Fibroblast of lung (primary cell): ENCODE results near the gene DIPK2A. TPM values are rescaled to one million over a fixed set of nuclear protein-coding genes. Genes with fewer than 3 reads are reported as not detected.
A peak's percentile ranks its signal among the peaks of the same experiment; 100 is the strongest.

Source experiments
- DNase-seq, 2 donors: peaks; one replicate each; pipeline versions ENCODE4 v3.0.0 to v3.0.0-alpha.2; 2010; ENCODE audit warnings: low read depth in 2 of 2
- H2AFZ ChIP-seq: 2 replicates; pipeline ENCODE4 v1.5.1; 2012; ENCODE audit warnings: low read length, control low read depth, inconsistent platforms
- H3K27ac ChIP-seq: 2 replicates; pipeline ENCODE4 v1.5.1; 2011; ENCODE audit warnings: low read length, control low read depth; ENCODE audit not compliant: insufficient read depth
- H3K27me3 ChIP-seq: 2 replicates; pipeline ENCODE4 v1.5.1; 2011; ENCODE audit warnings: mild to moderate bottlenecking, low read length; ENCODE audit not compliant: control insufficient read depth, insufficient read depth
- H3K36me3 ChIP-seq: 2 replicates; pipeline ENCODE4 v1.5.1; 2011; ENCODE audit warnings: low read length; ENCODE audit not compliant: control insufficient read depth, insufficient read depth
- H3K4me1 ChIP-seq: 2 replicates; pipeline ENCODE4 v1.5.1; 2011; ENCODE audit warnings: low read length; ENCODE audit not compliant: control insufficient read depth, insufficient read depth; ENCODE audit errors: extremely low read depth
- H3K4me2 ChIP-seq: 2 replicates; pipeline ENCODE4 v1.5.1; 2011; ENCODE audit warnings: low read length, control low read depth; ENCODE audit not compliant: insufficient read depth; ENCODE audit errors: extremely low read depth
- H3K4me3 ChIP-seq, 4 experiments: fragments of 200-600 bp in 1 of 4; sonication (generic) in 1 of 4; replicated peaks in 1 of 4; 2 replicates each; pipeline ENCODE4 v1.5.1; 2011 to 2016; ENCODE audit warnings: low read length in 4 of 4, low read depth in 3 of 4, mild to moderate bottlenecking in 3 of 4, control low read depth in 2 of 4, inconsistent platforms in 1 of 4, mixed read lengths in 1 of 4; ENCODE audit not compliant: insufficient read depth in 1 of 4; ENCODE audit errors: control extremely low read depth in 1 of 4
- H3K79me2 ChIP-seq: 2 replicates; pipeline ENCODE4 v1.5.1; 2012; ENCODE audit warnings: mild to moderate bottlenecking, low read length, inconsistent platforms; ENCODE audit not compliant: control insufficient read depth, insufficient read depth
- H3K9ac ChIP-seq: 2 replicates; pipeline ENCODE4 v1.5.1; 2011; ENCODE audit warnings: mild to moderate bottlenecking, low read length, control low read depth; ENCODE audit not compliant: insufficient read depth
- H3K9me3 ChIP-seq: 2 replicates; pipeline ENCODE4 v1.5.1; 2012; ENCODE audit warnings: low read depth, low read length; ENCODE audit not compliant: control insufficient read depth, insufficient read depth
- H4K20me1 ChIP-seq: 2 replicates; pipeline ENCODE4 v1.5.1; 2011; ENCODE audit warnings: low read length; ENCODE audit not compliant: control insufficient read depth, insufficient read depth; ENCODE audit errors: extremely low read depth
- EZH2 ChIP-seq: IDR thresholded peaks from 2 replicates; pipeline ENCODE4 v1.5.1; 2012; ENCODE audit warnings: low read length, control low read depth, mild to moderate bottlenecking; ENCODE audit errors: missing control alignments
- polyA plus RNA-seq, 2 donors: library from polyadenylated mRNA; depleted of rRNA in 1 of 2; stranded (reverse) in 1 of 2; unstranded in 1 of 2; fragments of >200 nt; gene quantifications; 2 replicates each; pipeline ENCODE4 v1.2.1, GENCODE V29; 2011 to 2012; ENCODE audit warnings: missing spikeins in 1 of 2
- total RNA-seq: library from RNA; depleted of rRNA; stranded (reverse); fragments of >200 nt; gene quantifications from 2 replicates; pipeline ENCODE4 v1.2.1, GENCODE V29; 2014
- TF ChIP-seq, protein P1 (sequence below), 2 donors: IDR thresholded peaks in 1 of 2; conservative IDR thresholded peaks in 1 of 2; 1 replicate in 1 of 2; 2 replicates in 1 of 2; pipeline ENCODE4 v1.5.1; 2011 to 2012; ENCODE audit warnings: low read length in 2 of 2, control low read depth in 1 of 2, inconsistent platforms in 1 of 2, low read depth in 1 of 2, mild to moderate bottlenecking in 1 of 2

The DIPK2A gene
- total and polyA plus RNA-seq, 2 donors (not counting 1 experiment from before 2014, with no cell fraction given), result 26.4 to 96.1 TPM

DNA sequence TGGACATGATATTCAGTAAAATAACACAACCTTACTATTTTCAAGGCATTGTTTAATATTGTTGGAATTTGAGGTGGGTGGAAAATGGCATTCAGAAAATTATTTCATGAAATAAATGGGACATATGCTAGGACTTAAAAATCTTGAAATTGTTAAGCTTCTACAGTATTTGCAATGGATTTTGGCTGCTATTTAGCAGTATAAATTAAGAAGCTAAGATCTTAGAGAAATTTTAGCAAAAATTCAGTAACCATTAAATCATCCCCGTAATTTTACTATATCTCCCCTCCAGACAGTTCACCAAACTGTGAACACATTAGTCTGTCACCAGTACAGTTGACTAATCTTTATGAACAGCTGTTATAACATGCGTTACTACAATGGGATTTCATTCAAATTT, 8.2 kb downstream of the DIPK2A start:
- Histone ChIP-seq H4K20me1 (no peaks in the 10 kb centered on the region), H3K9ac (no peak overlapping the region), H3K4me3 (no peak overlapping the region), H2AFZ (no peak overlapping the region), H3K9me3 (no peaks in the 10 kb centered on the region), H3K4me1 (peaks cover 3% of the 10 kb centered on the region), H3K79me2 (peaks cover 86% of the 10 kb centered on the region), H3K4me2 (no peak overlapping the region), H3K36me3 (no peaks in the 10 kb centered on the region), H3K27ac (no peak overlapping the region), H3K27me3 (no peaks in the 10 kb centered on the region)
- TF ChIP-seq EZH2, result no peak
- TF ChIP-seq, protein P1, sequence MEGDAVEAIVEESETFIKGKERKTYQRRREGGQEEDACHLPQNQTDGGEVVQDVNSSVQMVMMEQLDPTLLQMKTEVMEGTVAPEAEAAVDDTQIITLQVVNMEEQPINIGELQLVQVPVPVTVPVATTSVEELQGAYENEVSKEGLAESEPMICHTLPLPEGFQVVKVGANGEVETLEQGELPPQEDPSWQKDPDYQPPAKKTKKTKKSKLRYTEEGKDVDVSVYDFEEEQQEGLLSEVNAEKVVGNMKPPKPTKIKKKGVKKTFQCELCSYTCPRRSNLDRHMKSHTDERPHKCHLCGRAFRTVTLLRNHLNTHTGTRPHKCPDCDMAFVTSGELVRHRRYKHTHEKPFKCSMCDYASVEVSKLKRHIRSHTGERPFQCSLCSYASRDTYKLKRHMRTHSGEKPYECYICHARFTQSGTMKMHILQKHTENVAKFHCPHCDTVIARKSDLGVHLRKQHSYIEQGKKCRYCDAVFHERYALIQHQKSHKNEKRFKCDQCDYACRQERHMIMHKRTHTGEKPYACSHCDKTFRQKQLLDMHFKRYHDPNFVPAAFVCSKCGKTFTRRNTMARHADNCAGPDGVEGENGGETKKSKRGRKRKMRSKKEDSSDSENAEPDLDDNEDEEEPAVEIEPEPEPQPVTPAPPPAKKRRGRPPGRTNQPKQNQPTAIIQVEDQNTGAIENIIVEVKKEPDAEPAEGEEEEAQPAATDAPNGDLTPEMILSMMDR (conservative IDR thresholded peaks at IDR 0.05 in 1 of 2, IDR thresholded peaks at IDR 0.05 in 1 of 2; ENCODE audit: low read depth in 1 of 2, low read length in 2 of 2), result no peak
- DNase-seq, result peak in 1 of 2 donors; percentile 47

GRCh38 chr3:143988306-143988705, 16.7 kb downstream of the DIPK2A start:
- no peak for DNase-seq
- Histone ChIP-seq H4K20me1 (no peaks in the 10 kb centered on the region), H3K36me3 (no peaks in the 10 kb centered on the region), H3K27ac (no peak overlapping the region), H3K4me2 (no peak overlapping the region), H3K4me1 (no peaks in the 10 kb centered on the region), H3K9me3 (no peaks in the 10 kb centered on the region), H3K9ac (no peak overlapping the region), H3K4me3 (no peak overlapping the region), H3K79me2 (peaks cover 21% of the 10 kb centered on the region), H3K27me3 (no peaks in the 10 kb centered on the region), H2AFZ (no peak overlapping the region)
- TF ChIP-seq, protein P1 (conservative IDR thresholded peaks at IDR 0.05 in 1 of 2, IDR thresholded peaks at IDR 0.05 in 1 of 2; ENCODE audit: low read depth in 1 of 2, low read length in 2 of 2), result no peak
- TF ChIP-seq EZH2, result no peak

DNA sequence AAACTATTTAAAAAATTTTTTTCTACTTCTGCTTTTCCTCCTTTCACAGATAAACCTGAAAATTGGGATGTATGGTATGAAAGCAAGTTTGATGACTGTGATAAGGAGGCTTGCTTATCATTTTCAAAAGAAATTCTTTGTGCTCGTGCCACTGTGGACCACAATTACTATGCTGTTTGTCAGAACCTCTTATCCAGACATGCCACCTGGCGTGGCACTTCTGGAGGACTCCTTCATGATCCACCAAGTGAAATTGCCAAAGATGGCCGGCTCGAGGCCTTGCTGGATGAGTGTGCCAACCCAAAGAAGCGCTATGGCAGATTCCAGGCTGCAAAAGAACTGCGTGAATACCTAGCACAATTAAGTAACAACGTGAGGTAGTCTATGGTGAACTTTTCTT, 17.8 kb downstream of the DIPK2A start:
- Histone ChIP-seq H3K4me3 (no peak overlapping the region), H3K9ac (no peak overlapping the region), H3K36me3 (no peaks in the 10 kb centered on the region), H3K27me3 (no peaks in the 10 kb centered on the region), H3K79me2 (peaks cover 13% of the 10 kb centered on the region), H3K4me2 (no peak overlapping the region), H3K27ac (no peak overlapping the region), H3K4me1 (no peaks in the 10 kb centered on the region), H4K20me1 (no peaks in the 10 kb centered on the region), H3K9me3 (no peaks in the 10 kb centered on the region), H2AFZ (no peak overlapping the region)
- TF ChIP-seq, protein P1 (conservative IDR thresholded peaks at IDR 0.05 in 1 of 2, IDR thresholded peaks at IDR 0.05 in 1 of 2; ENCODE audit: low read depth in 1 of 2, low read length in 2 of 2), result no peak
- no peak for TF ChIP-seq EZH2
- DNase-seq, result no peak
